Stomach smooth muscle (tissue), 2 donors: ENCODE results near the gene CLASP1.
"Not testable (repeated sequence)": the region's sequence is repeated elsewhere in the genome, so short reads cannot be mapped to it uniquely, and the experiment has no call there.

ENCODE experiments used
- H3K27ac ChIP-seq: one replicate; pipeline ENCODE4 v1.7.0; 2013; ENCODE audit warnings: mild to moderate bottlenecking, low read length, inconsistent platforms
- H3K27me3 ChIP-seq, 2 donors: one replicate each; pipeline ENCODE4 v1.7.0; 2013; ENCODE audit warnings: low read length in 2 of 2; ENCODE audit not compliant: insufficient read depth in 2 of 2, control insufficient read depth in 1 of 2
- H3K36me3 ChIP-seq, 2 donors: one replicate each; pipeline ENCODE4 v1.7.0; 2013; ENCODE audit warnings: low read length in 2 of 2; ENCODE audit not compliant: control insufficient read depth in 2 of 2, insufficient read depth in 2 of 2
- H3K4me1 ChIP-seq: one replicate; pipeline ENCODE4 v1.7.0; 2013; ENCODE audit warnings: low read length; ENCODE audit not compliant: control insufficient read depth, insufficient read depth
- H3K4me3 ChIP-seq, 2 donors: one replicate each; pipeline ENCODE4 v1.7.0; 2013; ENCODE audit warnings: low read length in 2 of 2
- H3K9ac ChIP-seq, 2 donors: one replicate each; pipeline ENCODE4 v1.7.0; 2013; ENCODE audit warnings: low read length in 2 of 2, mild to moderate bottlenecking in 1 of 2
- H3K9me3 ChIP-seq, 2 donors: one replicate each; pipeline ENCODE4 v1.7.0; 2013; ENCODE audit warnings: low read length in 2 of 2; ENCODE audit not compliant: control insufficient read depth in 2 of 2
- donor health status: healthy.
- donor health status: Pancreatic carcinoma.

CLASP1 gene

DNA sequence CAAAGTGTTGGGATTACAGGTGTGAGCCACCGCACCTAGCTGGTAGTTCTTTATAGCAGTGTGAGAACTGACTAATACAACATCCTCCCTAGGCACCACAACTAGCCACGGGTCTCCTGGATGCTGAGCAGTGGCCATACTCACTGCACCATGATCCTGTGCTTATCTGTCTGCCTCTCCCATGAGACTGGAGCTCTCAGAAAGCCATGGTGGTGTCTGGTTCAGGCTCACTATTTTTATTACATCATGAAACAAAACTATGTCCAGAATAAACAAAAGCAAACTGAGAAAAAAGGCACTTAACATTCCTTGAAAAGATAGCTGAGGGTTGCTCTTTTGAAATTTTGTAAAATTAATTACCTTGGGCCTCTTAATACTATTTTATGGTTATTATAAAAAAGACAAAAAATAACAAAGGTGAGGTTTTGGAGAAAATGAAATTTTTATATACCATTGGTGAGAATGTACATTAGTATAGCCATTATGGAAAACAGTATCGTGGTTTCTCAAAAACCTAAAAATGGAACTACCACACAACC is 273.6 kb downstream of the CLASP1 start:
- Histone ChIP-seq H3K9me3 (no peaks in the 10 kb centered on the region), H3K9ac (no peak overlapping the region), H3K36me3 (peaks cover 26 to 33% of the 10 kb centered on the region in 2 donors), H3K4me1 (no peaks in the 10 kb centered on the region), H3K27ac (no peak overlapping the region), H3K4me3 (no peak overlapping the region), H3K27me3 (no peaks in the 10 kb centered on the region)

DNA sequence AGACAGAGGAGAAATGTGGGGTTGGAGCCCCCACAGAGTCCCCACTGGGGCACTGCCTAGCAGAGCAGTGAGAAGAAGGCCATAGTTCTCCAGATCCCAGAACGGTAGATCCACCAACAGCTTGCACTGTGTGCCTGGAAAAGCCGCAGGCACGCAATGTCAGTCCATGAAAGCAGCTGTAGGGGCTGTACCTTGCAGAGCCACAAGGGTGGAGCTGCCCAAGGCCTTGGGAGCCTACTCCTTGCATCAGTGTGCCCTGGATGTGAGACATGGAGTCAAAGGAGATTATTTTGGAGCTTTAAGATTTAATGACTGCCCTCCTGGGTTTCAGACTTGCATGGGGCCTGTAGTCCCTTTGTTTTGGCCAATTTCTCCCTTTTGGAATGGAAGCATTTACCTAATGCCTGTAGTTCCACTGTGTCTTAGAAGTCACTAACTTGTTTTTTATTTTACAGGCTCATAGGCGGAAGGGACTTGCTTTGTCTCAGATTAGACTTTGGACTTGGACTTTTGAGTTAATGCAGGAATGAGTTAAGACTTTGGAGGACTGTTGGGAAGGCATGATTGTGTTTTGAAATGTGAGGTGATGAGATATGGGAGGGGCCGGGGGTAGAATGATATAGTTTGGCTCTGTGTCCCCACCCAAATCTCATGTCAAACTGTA is 274.7 kb downstream of the CLASP1 start:
- not testable (repeated sequence) for H3K9ac ChIP-seq, H3K4me3 ChIP-seq, H3K27me3 ChIP-seq, H3K9me3 ChIP-seq, H3K4me1 ChIP-seq, H3K27ac ChIP-seq
- peaks cover 18 to 30% of the 10 kb centered on the region in 2 donors for H3K36me3 ChIP-seq

DNA sequence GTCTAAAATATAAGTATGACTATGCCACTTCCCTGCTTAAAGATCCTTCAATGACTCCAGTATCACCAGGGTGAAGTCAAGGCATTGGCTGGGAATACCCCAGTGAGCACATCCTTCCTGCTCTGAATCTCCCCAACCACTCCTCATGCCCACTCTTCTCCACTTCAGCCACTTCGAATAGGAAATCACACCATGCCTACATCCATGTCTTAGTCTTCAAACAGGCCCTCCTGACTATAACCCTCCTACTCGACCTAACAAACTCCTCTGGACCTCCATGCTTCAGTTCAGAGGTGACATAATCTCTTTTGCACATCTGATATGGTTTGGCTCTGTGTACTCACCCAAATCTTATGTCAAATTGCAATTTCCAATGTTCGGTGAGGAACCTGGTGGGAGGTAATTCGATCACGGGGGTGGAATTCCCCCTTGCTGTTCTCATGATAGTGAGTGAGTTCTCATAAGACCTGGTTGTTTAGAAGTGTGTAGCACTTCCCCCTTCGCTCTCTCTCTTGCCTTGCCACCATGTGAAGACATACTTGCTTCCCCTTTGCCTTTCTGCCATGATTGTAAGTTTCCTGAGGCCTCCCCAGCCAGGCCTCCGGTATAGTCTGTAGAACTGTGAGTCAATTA is 276.4 kb downstream of the CLASP1 start:
- H3K9me3 ChIP-seq = no peaks in the 10 kb centered on the region
- H3K27me3 ChIP-seq = no peaks in the 10 kb centered on the region
- H3K4me3 ChIP-seq = no peak overlapping the region
- H3K4me1 ChIP-seq = no peaks in the 10 kb centered on the region
- H3K36me3 ChIP-seq = peaks cover 15 to 31% of the 10 kb centered on the region in 2 donors
- H3K9ac ChIP-seq = no peak overlapping the region
- no peak overlapping the region for H3K27ac ChIP-seq

DNA sequence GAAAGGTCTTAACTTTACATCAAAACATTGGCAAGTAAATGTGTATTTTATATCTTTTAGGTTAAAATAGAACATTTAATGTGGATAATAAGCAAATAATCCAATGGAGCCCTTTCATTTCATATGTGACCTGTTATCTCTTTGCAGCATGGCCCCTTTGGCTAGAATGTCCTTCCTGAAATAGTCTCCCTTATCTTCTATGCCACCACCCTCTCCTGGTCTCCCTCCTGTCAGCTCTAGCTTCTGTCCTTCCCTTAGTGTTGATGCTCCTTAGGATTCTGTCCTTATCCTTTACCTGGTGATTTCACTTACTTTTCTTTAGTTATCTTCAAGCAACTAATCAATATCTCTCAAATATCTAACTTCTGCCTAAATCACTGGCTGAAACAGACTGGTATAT is 277.2 kb downstream of the CLASP1 start:
- no peak overlapping the region for H3K4me3 ChIP-seq
- H3K36me3 ChIP-seq = peaks cover 17 to 35% of the 10 kb centered on the region in 2 donors
- H3K9me3 ChIP-seq = no peaks in the 10 kb centered on the region
- H3K9ac ChIP-seq = no peak overlapping the region
- H3K27ac ChIP-seq = no peak overlapping the region
- no peaks in the 10 kb centered on the region for H3K27me3 ChIP-seq
- no peaks in the 10 kb centered on the region for H3K4me1 ChIP-seq

DNA sequence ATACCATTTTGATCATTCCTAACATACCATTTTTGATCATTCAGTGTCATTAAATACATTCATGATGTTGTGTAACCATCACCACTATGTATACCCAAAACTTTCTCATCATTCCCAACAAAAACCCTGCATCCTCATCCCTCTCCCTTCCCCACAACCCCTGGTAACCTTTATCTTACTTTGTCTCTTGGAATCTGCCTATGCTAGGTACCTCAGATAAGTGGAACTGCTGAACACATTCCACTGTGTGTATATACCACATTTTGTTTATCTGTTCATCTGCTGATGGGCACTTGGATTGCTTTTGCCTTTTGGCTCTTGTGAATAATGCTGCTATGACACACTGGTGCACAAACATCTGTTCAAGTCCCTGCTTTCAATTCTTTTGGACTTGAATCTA is 280.4 kb downstream of the CLASP1 start:
- no peaks in the 10 kb centered on the region for H3K9me3 ChIP-seq
- H3K27me3 ChIP-seq = no peaks in the 10 kb centered on the region
- H3K4me1 ChIP-seq = peaks cover 3% of the 10 kb centered on the region
- no peak overlapping the region for H3K27ac ChIP-seq
- H3K9ac ChIP-seq = no peak overlapping the region
- no peak overlapping the region for H3K4me3 ChIP-seq
- peaks cover 24 to 38% of the 10 kb centered on the region in 2 donors for H3K36me3 ChIP-seq

DNA sequence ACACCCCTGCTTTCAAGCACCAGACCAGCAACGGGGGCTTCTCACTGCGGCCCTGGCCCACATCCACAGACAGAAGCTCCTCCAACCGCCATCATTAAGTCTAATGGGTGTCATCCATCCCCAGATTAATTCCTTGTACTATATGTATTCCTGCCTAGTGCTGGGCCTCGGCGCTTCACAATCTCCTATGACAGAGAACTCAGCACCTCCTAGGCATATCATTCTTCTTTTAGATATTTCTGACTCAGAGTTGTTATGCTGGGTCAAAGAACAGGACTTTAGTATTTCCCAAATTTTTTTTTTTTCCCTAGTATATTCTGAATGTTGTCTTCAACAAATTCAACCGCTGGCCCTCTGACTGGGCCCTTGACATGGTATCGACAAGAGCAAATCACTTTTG is 281.1 kb downstream of the CLASP1 start:
- H3K36me3 ChIP-seq = peaks cover 30 to 39% of the 10 kb centered on the region in 2 donors
- no peaks in the 10 kb centered on the region for H3K27me3 ChIP-seq
- no peak overlapping the region for H3K4me3 ChIP-seq
- no peak overlapping the region for H3K27ac ChIP-seq
- H3K9me3 ChIP-seq = no peaks in the 10 kb centered on the region
- peaks cover 3% of the 10 kb centered on the region for H3K4me1 ChIP-seq
- H3K9ac ChIP-seq = no peak overlapping the region

DNA sequence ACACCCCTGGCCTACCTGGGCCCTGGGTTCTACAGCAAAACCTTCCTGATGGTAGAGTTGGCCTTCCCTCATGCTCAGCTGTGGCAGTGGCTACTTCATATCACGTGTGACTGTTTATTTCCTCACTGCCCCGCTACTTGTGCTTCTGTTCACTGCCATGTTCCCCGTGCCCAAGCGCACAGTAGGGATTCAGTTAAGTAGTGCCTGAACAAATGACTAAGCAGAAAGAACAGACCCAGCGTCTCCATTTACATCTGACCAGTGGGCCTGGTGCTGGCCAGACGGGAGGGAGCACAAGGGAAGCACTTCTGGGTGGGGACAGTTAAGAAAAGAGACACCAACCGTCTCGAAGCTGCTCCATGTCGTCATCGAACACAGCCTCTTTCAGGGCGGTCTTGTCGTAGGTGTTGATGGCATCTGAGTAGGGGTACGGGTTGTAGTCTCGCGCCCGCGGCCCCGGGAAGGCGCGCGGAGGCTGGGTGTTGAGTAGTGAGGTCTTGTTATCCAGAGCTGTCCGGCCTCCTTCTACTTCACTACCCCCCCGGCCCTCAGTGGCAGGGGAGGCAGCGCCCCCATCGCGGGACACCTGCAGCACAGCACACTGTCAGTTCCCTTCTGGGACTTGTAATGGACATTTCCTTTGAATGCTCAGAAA is 281.9 kb downstream of the CLASP1 start:
- Histone ChIP-seq H3K36me3 (peaks cover 32 to 39% of the 10 kb centered on the region in 2 donors), H3K4me3 (no peak overlapping the region), H3K27me3 (no peaks in the 10 kb centered on the region), H3K9ac (no peak overlapping the region), H3K9me3 (no peaks in the 10 kb centered on the region), H3K27ac (no peak overlapping the region), H3K4me1 (peaks cover 5% of the 10 kb centered on the region)

DNA sequence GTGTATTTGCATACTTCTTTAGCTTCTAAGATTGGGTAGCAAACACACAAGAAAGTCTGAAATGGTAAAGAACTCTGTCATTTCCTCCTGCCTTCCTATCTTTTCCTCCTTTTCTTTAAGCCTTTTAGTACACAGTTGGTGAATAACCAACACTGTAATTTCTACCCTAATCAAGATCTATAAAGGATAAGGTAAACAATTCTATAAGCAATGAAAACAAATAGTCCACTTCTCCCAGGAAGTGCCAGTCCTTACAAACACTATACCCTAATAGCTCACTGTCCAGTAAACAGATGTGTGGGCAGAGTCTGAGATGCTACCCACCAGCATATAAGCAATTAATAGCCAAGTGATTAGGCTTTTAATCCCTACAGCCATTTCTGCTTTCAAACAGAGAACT is 283.2 kb downstream of the CLASP1 start:
- Histone ChIP-seq H3K36me3 (peaks cover 40 to 47% of the 10 kb centered on the region in 2 donors), H3K27ac (no peak overlapping the region), H3K9me3 (no peaks in the 10 kb centered on the region), H3K4me3 (no peak overlapping the region), H3K9ac (no peak overlapping the region), H3K27me3 (no peaks in the 10 kb centered on the region), H3K4me1 (peaks cover 5% of the 10 kb centered on the region)

DNA sequence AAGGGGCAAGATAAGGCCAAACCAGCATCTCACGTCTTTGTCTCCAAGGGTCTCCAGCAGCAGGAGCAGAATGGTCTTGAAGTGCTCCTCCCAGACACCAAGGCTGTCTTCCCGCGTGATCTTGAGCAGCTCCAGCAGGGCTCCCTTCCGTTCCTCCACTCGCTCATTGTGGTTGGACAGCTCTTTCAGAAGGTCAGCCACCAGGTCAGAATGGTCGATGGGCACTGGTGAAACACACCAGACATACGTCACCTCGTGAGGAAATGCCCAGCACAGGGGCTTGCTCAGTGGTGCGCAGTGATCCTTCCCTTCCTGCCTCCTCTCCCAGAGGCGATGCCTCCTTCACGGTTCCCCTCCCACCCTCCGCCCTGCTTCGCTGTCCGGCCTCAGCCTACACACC is 284.2 kb downstream of the CLASP1 start:
- Histone ChIP-seq H3K27ac (no peak overlapping the region), H3K9me3 (no peaks in the 10 kb centered on the region), H3K36me3 (peaks cover 40 to 48% of the 10 kb centered on the region in 2 donors), H3K9ac (no peak overlapping the region), H3K4me3 (no peak overlapping the region), H3K27me3 (no peaks in the 10 kb centered on the region), H3K4me1 (peaks cover 5% of the 10 kb centered on the region)

DNA sequence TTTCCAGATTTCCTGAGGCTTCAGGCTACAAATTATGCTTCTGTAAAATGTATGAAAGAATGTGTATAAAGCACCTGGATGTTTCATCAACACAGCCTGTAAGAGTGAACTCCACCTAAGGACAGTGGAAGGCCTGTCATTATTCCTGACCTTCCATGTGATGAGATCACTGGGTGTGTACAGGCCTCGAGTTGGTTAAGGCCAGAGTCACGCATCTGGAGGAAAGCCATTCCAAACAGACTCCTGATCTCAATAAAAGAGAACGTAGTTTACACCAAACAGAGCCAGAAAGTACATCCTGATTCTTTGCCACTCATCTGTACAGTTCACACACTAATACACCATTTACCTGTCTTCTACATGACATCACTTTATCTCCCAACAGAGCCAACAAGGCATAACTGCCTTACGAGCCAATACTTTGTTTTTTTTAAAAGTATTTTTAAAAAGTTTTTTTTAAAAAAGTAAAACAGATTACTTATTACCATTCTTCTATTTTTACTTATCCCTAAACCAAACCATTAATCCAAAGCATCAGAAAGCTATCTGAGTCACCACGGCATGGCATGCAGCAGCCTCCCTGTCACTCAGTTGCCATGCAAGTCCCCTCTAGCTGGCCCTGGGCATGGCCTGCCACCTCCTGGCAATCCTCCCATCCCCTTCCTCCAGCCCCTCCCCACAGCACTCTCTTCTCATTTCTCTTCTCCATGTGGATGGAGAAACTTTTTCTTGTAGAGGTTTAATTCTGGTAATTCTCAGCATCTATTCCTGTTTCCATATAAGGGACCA is 285.4 kb downstream of the CLASP1 start:
- Histone ChIP-seq H3K27ac (no peak overlapping the region), H3K27me3 (no peaks in the 10 kb centered on the region), H3K36me3 (peaks cover 40 to 48% of the 10 kb centered on the region in 2 donors), H3K4me3 (no peak overlapping the region), H3K9me3 (no peaks in the 10 kb centered on the region), H3K9ac (no peak overlapping the region), H3K4me1 (peaks cover 5% of the 10 kb centered on the region)
